ENCODE results near the gene ZNF692.

ZNF692 gene

GRCh38 chr1:248813546-248813945 lies 45.3 kb downstream of the ZNF692 start:
- H3K4me3 ChIP-seq (ENCODE audit: low read depth, low read length) = no peak overlapping the region
- TF ChIP-seq CTCF (IDR thresholded peaks at IDR 0.05; ENCODE audit: borderline replicate concordance, insufficient read depth, low read depth, low read length) = no peak

GRCh38 chr1:248812736-248813425 lies 46.0 kb downstream of the ZNF692 start:
- TF ChIP-seq CTCF (IDR thresholded peaks at IDR 0.05; ENCODE audit: borderline replicate concordance, insufficient read depth, low read depth, low read length) = no peak
- no peak overlapping the region for H3K4me3 ChIP-seq (ENCODE audit: low read depth, low read length)

- no peak for TF ChIP-seq CTCF (IDR thresholded peaks at IDR 0.05; ENCODE audit: borderline replicate concordance, insufficient read depth, low read depth, low read length)
- no peak overlapping the region for H3K4me3 ChIP-seq (ENCODE audit: low read depth, low read length)
These were observed 47.1 kb downstream of the ZNF692 start for GRCh38 chr1:248811514-248812490.

GRCh38 chr1:248810727-248811513 lies 48.0 kb downstream of the ZNF692 start:
- H3K4me3 ChIP-seq (ENCODE audit: low read depth, low read length) = no peak overlapping the region

GRCh38 chr1:248810000-248810726 lies 48.7 kb downstream of the ZNF692 start:
- no peak overlapping the region for H3K4me3 ChIP-seq (ENCODE audit: low read depth, low read length)
- TF ChIP-seq CTCF (IDR thresholded peaks at IDR 0.05; ENCODE audit: borderline replicate concordance, insufficient read depth, low read depth, low read length) = no peak

More at GRCh38 chr1:248810727-248811513, 48.0 kb downstream of the ZNF692 start:
- TF ChIP-seq CTCF (IDR thresholded peaks at IDR 0.05; ENCODE audit: borderline replicate concordance, insufficient read depth, low read depth, low read length) = no peak

- no peak overlapping the region for H3K4me3 ChIP-seq (ENCODE audit: low read depth, low read length)
- no peak for TF ChIP-seq CTCF (IDR thresholded peaks at IDR 0.05; ENCODE audit: borderline replicate concordance, insufficient read depth, low read depth, low read length)
These were observed 50.0 kb downstream of the ZNF692 start for GRCh38 chr1:248808876-248809275.

Measured in GM12875 (cell line).